HG03521 (cell line): ENCODE measurements around the gene POLR2F.
"Not testable (repeated sequence)": the region's sequence is repeated elsewhere in the genome, so short reads cannot be mapped to it uniquely, and the experiment has no call there.

Experiments used
- ATAC-seq: cut with Tn5 transposase; IDR thresholded peaks from one replicate; pipeline ENCODE4 v1.9.1; 2021; ENCODE audit warnings: mild to moderate bottlenecking, moderate library complexity; ENCODE audit not compliant: unreplicated experiment

Gene POLR2F

GRCh38 chr22:37925330-37925729 is 28.2 kb upstream of the POLR2F start:
- no peak for ATAC-seq

- no peak for ATAC-seq
These were observed 27.7 kb upstream of the POLR2F start for GRCh38 chr22:37925767-37926166.

GRCh38 chr22:37926358-37926757 is 27.1 kb upstream of the POLR2F start:
- ATAC-seq = no peak

GRCh38 chr22:37926771-37927636 is 26.5 kb upstream of the POLR2F start:
- no peak for ATAC-seq

GRCh38 chr22:37927637-37927936 is 25.9 kb upstream of the POLR2F start:
- ATAC-seq = no peak

GRCh38 chr22:37929390-37929789 is 24.1 kb upstream of the POLR2F start:
- no peak for ATAC-seq

GRCh38 chr22:37930270-37930951 is 23.1 kb upstream of the POLR2F start:
- ATAC-seq = no peak

- no peak for ATAC-seq
These were observed 22.5 kb upstream of the POLR2F start for GRCh38 chr22:37930952-37931440.

- no peak for ATAC-seq
These were observed 21.6 kb upstream of the POLR2F start for GRCh38 chr22:37931893-37932389.

GRCh38 chr22:37932401-37932800 is 21.1 kb upstream of the POLR2F start:
- no peak for ATAC-seq

- ATAC-seq = no peak
These were observed 20.5 kb upstream of the POLR2F start for GRCh38 chr22:37932821-37933578.

GRCh38 chr22:37933711-37934376 is 19.7 kb upstream of the POLR2F start:
- ATAC-seq = peak; percentile 57

- no peak for ATAC-seq
These were observed 12.7 kb upstream of the POLR2F start for GRCh38 chr22:37940698-37941376.

- ATAC-seq = no peak
These were observed 11.4 kb upstream of the POLR2F start for GRCh38 chr22:37942133-37942532.

GRCh38 chr22:37943136-37943824 is 10.2 kb upstream of the POLR2F start:
- no peak for ATAC-seq

GRCh38 chr22:37943825-37944198 is 9.7 kb upstream of the POLR2F start:
- ATAC-seq = no peak

- not testable (repeated sequence) for ATAC-seq
These were observed 9.1 kb upstream of the POLR2F start for GRCh38 chr22:37944423-37944822.

GRCh38 chr22:37947142-37947795 is 6.2 kb upstream of the POLR2F start:
- not testable (repeated sequence) for ATAC-seq

- no peak for ATAC-seq
These were observed 2.2 kb upstream of the POLR2F start for GRCh38 chr22:37951305-37951704.
